Cerebellar nuclear complex (tissue), 1 donor: ENCODE results near the gene PRX.
"Not testable (repeated sequence)": the region's sequence is repeated elsewhere in the genome, so short reads cannot be mapped to it uniquely, and the experiment has no call there.

Source experiments
- DNase-seq, 2 experiments: peaks; one replicate each; lab custom pipeline; 2025; lab: John Stamatoyannopoulos, UW

PRX gene

GRCh38 chr19:40416918-40417642 lies 3.9 kb upstream of the PRX start:
- DNase-seq, result no peak

- no peak for DNase-seq
These were observed 2.6 kb upstream of the PRX start for GRCh38 chr19:40415768-40416167.

- DNase-seq, result no peak
These were observed 1.7 kb upstream of the PRX start for GRCh38 chr19:40414542-40415535.

GRCh38 chr19:40412866-40413265 lies 312 bp downstream of the PRX start:
- DNase-seq, result no peak

GRCh38 chr19:40411958-40412499 lies 1.1 kb downstream of the PRX start:
- DNase-seq, result no peak

- no peak for DNase-seq
These were observed 1.9 kb downstream of the PRX start for GRCh38 chr19:40411125-40411842.

GRCh38 chr19:40410030-40410389 lies 3.2 kb downstream of the PRX start:
- DNase-seq, result no peak

GRCh38 chr19:40408598-40408925 lies 4.6 kb downstream of the PRX start:
- DNase-seq, result not testable (repeated sequence)

- no peak for DNase-seq
These were observed 5.2 kb downstream of the PRX start for GRCh38 chr19:40407714-40408597.

GRCh38 chr19:40403262-40403984 lies 9.8 kb downstream of the PRX start:
- DNase-seq, result no peak

GRCh38 chr19:40400559-40400958 lies 12.6 kb downstream of the PRX start:
- DNase-seq, result no peak

- DNase-seq, result no peak
These were observed 14.6 kb downstream of the PRX start for GRCh38 chr19:40398417-40399131.

GRCh38 chr19:40397568-40397906 lies 15.6 kb downstream of the PRX start:
- DNase-seq, result no peak

- no peak for DNase-seq
These were observed 16.2 kb downstream of the PRX start for GRCh38 chr19:40396886-40397567.

GRCh38 chr19:40395956-40396355 lies 17.2 kb downstream of the PRX start:
- DNase-seq, result no peak

GRCh38 chr19:40394816-40395210 lies 18.4 kb downstream of the PRX start:
- no peak for DNase-seq

- no peak for DNase-seq
These were observed 19.0 kb downstream of the PRX start for GRCh38 chr19:40393894-40394815.

GRCh38 chr19:40392894-40393517 lies 20.2 kb downstream of the PRX start:
- no peak for DNase-seq
